Limb (tissue), 2 donors: ENCODE measurements around the gene NDUFAF3.

Experiments used
- DNase-seq, 2 donors: peaks; one replicate each; pipeline ENCODE4 v3.0.0-alpha.2; 2016; ENCODE audit errors: extremely low spot score in 2 of 2

NDUFAF3 gene

GRCh38 chr3:49017971-49018706, 3.8 kb upstream of the NDUFAF3 start, which contains the start of gene DALRD3:
Gene DALRD3, minus strand, starts transcription at chr3:49018580. Its CDS starts 16 bp downstream, at chr3:49018564.
- peak; percentile 58 to 79 for DNase-seq

- DNase-seq, result no peak
These were observed 3.3 kb upstream of the NDUFAF3 start for GRCh38 chr3:49018707-49019006.

- no peak for DNase-seq
These were observed 2.0 kb upstream of the NDUFAF3 start for GRCh38 chr3:49019941-49020329.

GRCh38 chr3:49020330-49021212, 1.4 kb upstream of the NDUFAF3 start:
- DNase-seq, result peak in 1 of 2 donors; percentile 64

- DNase-seq, result peak; percentile 97 to 99
These were observed 608 bp upstream of the NDUFAF3 start for GRCh38 chr3:49021213-49021812.

GRCh38 chr3:49022688-49023171, 809 bp downstream of the NDUFAF3 start:
- no peak for DNase-seq

- DNase-seq, result no peak
These were observed 1.9 kb downstream of the NDUFAF3 start for GRCh38 chr3:49023775-49024174.

- no peak for DNase-seq
These were observed 2.5 kb downstream of the NDUFAF3 start for GRCh38 chr3:49024449-49024848.

GRCh38 chr3:49025005-49025792, 3.3 kb downstream of the NDUFAF3 start:
- DNase-seq, result no peak

GRCh38 chr3:49025793-49026520, 4.0 kb downstream of the NDUFAF3 start:
- DNase-seq, result no peak

- no peak for DNase-seq
These were observed 4.6 kb downstream of the NDUFAF3 start for GRCh38 chr3:49026536-49026935.

- no peak for DNase-seq
These were observed 5.7 kb downstream of the NDUFAF3 start for GRCh38 chr3:49027634-49028033.

GRCh38 chr3:49028298-49028672, 6.4 kb downstream of the NDUFAF3 start:
- DNase-seq, result no peak

- peak; percentile 95 for DNase-seq
These were observed 7.0 kb downstream of the NDUFAF3 start, which contains the start of gene IMPDH2 for GRCh38 chr3:49028673-49029562. Gene IMPDH2, minus strand, starts transcription at chr3:49029398. Its CDS starts 48 bp downstream, at chr3:49029350.

- no peak for DNase-seq
These were observed 7.6 kb downstream of the NDUFAF3 start for GRCh38 chr3:49029563-49029884.

GRCh38 chr3:49030321-49030720, 8.4 kb downstream of the NDUFAF3 start:
- no peak for DNase-seq

- no peak for DNase-seq
These were observed 10.9 kb downstream of the NDUFAF3 start for GRCh38 chr3:49032646-49033304.

GRCh38 chr3:49034650-49035049, 12.7 kb downstream of the NDUFAF3 start:
- no peak for DNase-seq

GRCh38 chr3:49035281-49035680, 13.4 kb downstream of the NDUFAF3 start:
- no peak for DNase-seq
